ENCODE results near the gene RND3.

GRCh38 chr2:150535176-150535575 lies 47.7 kb upstream of the RND3 start:
- TF ChIP-seq BRD4 (IDR thresholded peaks at IDR 0.05) (no peak), ETV5 (CRISPR knock-in tag; IDR thresholded peaks at IDR 0.05; ENCODE audit: low read depth) (no peak), MTA3 (IDR thresholded peaks at IDR 0.05; ENCODE audit: borderline replicate concordance) (no peak), PCBP2 (IDR thresholded peaks at IDR 0.05; ENCODE audit: low read depth, low read length, poor library complexity, severe bottlenecking) (no peak), SREBF1 (IDR thresholded peaks at IDR 0.05; ENCODE audit: borderline replicate concordance, low read depth, low read length) (no peak)
